Parathyroid adenoma (tissue), 2 donors: ENCODE data around the gene DRAP1.

ENCODE experiments used
- H2AFZ ChIP-seq: fragments of 300-600 bp; sonication (generic); one replicate; pipeline ENCODE4 v1.7.0; 2017; ENCODE audit warnings: antibody characterized with exemption, mild to moderate bottlenecking
- H3K27ac ChIP-seq: fragments of 300-600 bp; sonication (generic); one replicate; pipeline ENCODE4 v1.7.0; 2017
- H3K27me3 ChIP-seq: fragments of 300-600 bp; sonication (generic); one replicate; pipeline ENCODE4 v1.7.0; 2017; ENCODE audit warnings: low read length; ENCODE audit not compliant: control insufficient read depth, insufficient read depth
- H3K36me3 ChIP-seq: fragments of 300-600 bp; sonication (generic); one replicate; pipeline ENCODE4 v1.7.0; 2017; ENCODE audit warnings: low read length; ENCODE audit not compliant: control insufficient read depth, insufficient read depth
- H3K4me1 ChIP-seq: fragments of 300-600 bp; sonication (generic); one replicate; pipeline ENCODE4 v1.7.0; 2017; ENCODE audit warnings: control low read depth
- H3K4me2 ChIP-seq: fragments of 300-600 bp; sonication (generic); one replicate; pipeline ENCODE4 v1.7.0; 2017; ENCODE audit warnings: low read length
- H3K4me3 ChIP-seq: fragments of 300-600 bp; sonication (generic); one replicate; pipeline ENCODE4 v1.7.0; 2017; ENCODE audit warnings: low read depth, low read length
- H3K79me2 ChIP-seq: fragments of 300-600 bp; sonication (generic); one replicate; pipeline ENCODE4 v1.7.0; 2017; ENCODE audit warnings: control low read depth
- H3K9ac ChIP-seq: fragments of 300-600 bp; sonication (generic); one replicate; pipeline ENCODE4 v1.7.0; 2017; ENCODE audit warnings: mild to moderate bottlenecking
- H3K9me3 ChIP-seq: fragments of 300-600 bp; sonication (generic); one replicate; pipeline ENCODE4 v1.7.0; 2017; ENCODE audit warnings: low read length; ENCODE audit not compliant: control insufficient read depth
- CTCF ChIP-seq: fragments of 300-600 bp; sonication (generic); IDR thresholded peaks from one replicate; pipeline ENCODE4 v1.7.0; 2017; ENCODE audit warnings: antibody characterized with exemption, mild to moderate bottlenecking
- donor health status: primary hyperparathyroidism.

The DRAP1 gene

GRCh38 chr11:65880027-65880426, 39.2 kb upstream of the DRAP1 start:
- Histone ChIP-seq H3K9me3 (no peaks in the 10 kb centered on the region), H3K4me2 (no peak overlapping the region), H3K36me3 (no peaks in the 10 kb centered on the region), H2AFZ (no peak overlapping the region), H3K9ac (no peak overlapping the region), H3K79me2 (no peaks in the 10 kb centered on the region), H3K4me1 (no peaks in the 10 kb centered on the region), H3K27ac (no peak overlapping the region), H3K4me3 (no peak overlapping the region), H3K27me3 (no peaks in the 10 kb centered on the region)
- no peak for TF ChIP-seq CTCF

- TF ChIP-seq CTCF: no peak
- Histone ChIP-seq H3K9me3 (no peaks in the 10 kb centered on the region), H3K36me3 (no peaks in the 10 kb centered on the region), H2AFZ (no peak overlapping the region), H3K4me3 (no peak overlapping the region), H3K79me2 (no peaks in the 10 kb centered on the region), H3K4me1 (no peaks in the 10 kb centered on the region), H3K9ac (no peak overlapping the region), H3K4me2 (no peak overlapping the region), H3K27ac (no peak overlapping the region), H3K27me3 (no peaks in the 10 kb centered on the region)
Measured at GRCh38 chr11:65880844-65881421, 38.3 kb upstream of the DRAP1 start.

- H3K4me2 ChIP-seq: no peak overlapping the region
- no peak overlapping the region for H3K9ac ChIP-seq
- peaks cover 1% of the 10 kb centered on the region for H3K4me1 ChIP-seq
- H3K79me2 ChIP-seq: no peaks in the 10 kb centered on the region
- no peak overlapping the region for H2AFZ ChIP-seq
- H3K27ac ChIP-seq: no peak overlapping the region
- no peaks in the 10 kb centered on the region for H3K27me3 ChIP-seq
- no peaks in the 10 kb centered on the region for H3K9me3 ChIP-seq
- H3K36me3 ChIP-seq: no peaks in the 10 kb centered on the region
- no peak for TF ChIP-seq CTCF
- no peak overlapping the region for H3K4me3 ChIP-seq
Measured at GRCh38 chr11:65882120-65883057, 36.8 kb upstream of the DRAP1 start.

- Histone ChIP-seq H3K4me1 (peaks cover 5% of the 10 kb centered on the region), H3K27ac (no peak overlapping the region), H3K36me3 (no peaks in the 10 kb centered on the region), H3K79me2 (no peaks in the 10 kb centered on the region), H3K9ac (no peak overlapping the region), H2AFZ (no peak overlapping the region), H3K9me3 (no peaks in the 10 kb centered on the region), H3K4me2 (no peak overlapping the region), H3K4me3 (no peak overlapping the region), H3K27me3 (no peaks in the 10 kb centered on the region)
- no peak for TF ChIP-seq CTCF
Measured at GRCh38 chr11:65883058-65883761, 36.0 kb upstream of the DRAP1 start.
